A549 (cell line): ENCODE results near the gene SND1.

ENCODE experiments used
- CEBPB ChIP-seq, 2 experiments: fragments of >200 bp in 1 of 2; sonication (Bioruptor Twin) in 1 of 2; formaldehyde crosslinking in 1 of 2; IDR thresholded peaks; 2 replicates each; pipeline ENCODE4 v1.6.1; 2012 to 2016
- EHMT2 ChIP-seq: fragments of 200-600 bp; sonication (generic); IDR thresholded peaks from 2 replicates; pipeline ENCODE4 v1.6.1; 2016; ENCODE audit warnings: antibody characterized with exemption, low read depth, mild to moderate bottlenecking, moderate library complexity
- ELK1 ChIP-seq: fragments of 150-350 bp; IDR thresholded peaks from 2 replicates; pipeline ENCODE4 v1.6.1; 2014; ENCODE audit warnings: low read depth, mild to moderate bottlenecking, low read length
- FOSL2 ChIP-seq, 2 experiments: fragments of 450-650 bp in 1 of 2; fragments of >200 bp in 1 of 2; sonication (Bioruptor Twin) in 1 of 2; formaldehyde crosslinking; IDR thresholded peaks; 2 replicates each; pipeline versions ENCODE4 v1.5.0 to v1.6.1; 2016 to 2020; ENCODE audit warnings: mild to moderate bottlenecking in 1 of 2, moderate library complexity in 1 of 2
- MAZ ChIP-seq: fragments of 150-350 bp; IDR thresholded peaks from 2 replicates; pipeline ENCODE4 v1.6.1; 2014; ENCODE audit warnings: antibody characterized with exemption, low read depth, low read length, borderline replicate concordance
- RCOR1 ChIP-seq: fragments of 150-350 bp; IDR thresholded peaks from 2 replicates; pipeline ENCODE4 v1.6.1; 2014; ENCODE audit warnings: antibody characterized with exemption, low read length, low read depth
- RNF2 ChIP-seq: fragments of 200-600 bp; sonication (generic); IDR thresholded peaks from 2 replicates; pipeline ENCODE4 v1.6.1; 2016; ENCODE audit warnings: low read depth, mild to moderate bottlenecking, antibody characterized with exemption, moderate library complexity, borderline replicate concordance
- SMC3 ChIP-seq: fragments of >200 bp; sonication (Bioruptor Twin); formaldehyde crosslinking; IDR thresholded peaks from 3 replicates; pipeline ENCODE4 v1.6.1; 2018; ENCODE audit warnings: inconsistent platforms
- TP53 ChIP-seq: fragments of 250-450 bp; sonication (Bioruptor Pico); IDR thresholded peaks from 2 replicates; pipeline ENCODE4 v1.5.0; 2021; ENCODE audit warnings: mild to moderate bottlenecking, moderate library complexity
- USF2 ChIP-seq: fragments of 450-650 bp; IDR thresholded peaks from 2 replicates; pipeline ENCODE4 v1.6.1; 2014; ENCODE audit warnings: antibody characterized with exemption
- TF ChIP-seq, protein P1 (sequence below): fragments of >200 bp; sonication (Bioruptor Twin); formaldehyde crosslinking; IDR thresholded peaks from 3 replicates; pipeline ENCODE4 v1.5.1; 2016
- TF ChIP-seq, protein P2 (sequence below): fragments of 250-450 bp; sonication (Bioruptor Pico); IDR thresholded peaks from 2 replicates; pipeline ENCODE4 v1.5.0; 2021; ENCODE audit warnings: mild to moderate bottlenecking, moderate library complexity, borderline replicate concordance
- TF ChIP-seq, protein P3 (sequence below): IDR thresholded peaks from 2 replicates; pipeline ENCODE4 v1.6.1; 2012
- TF ChIP-seq, protein P4 (sequence below): IDR thresholded peaks from 2 replicates; pipeline ENCODE4 v1.6.1; 2012; ENCODE audit warnings: low read depth, borderline replicate concordance

DNA sequence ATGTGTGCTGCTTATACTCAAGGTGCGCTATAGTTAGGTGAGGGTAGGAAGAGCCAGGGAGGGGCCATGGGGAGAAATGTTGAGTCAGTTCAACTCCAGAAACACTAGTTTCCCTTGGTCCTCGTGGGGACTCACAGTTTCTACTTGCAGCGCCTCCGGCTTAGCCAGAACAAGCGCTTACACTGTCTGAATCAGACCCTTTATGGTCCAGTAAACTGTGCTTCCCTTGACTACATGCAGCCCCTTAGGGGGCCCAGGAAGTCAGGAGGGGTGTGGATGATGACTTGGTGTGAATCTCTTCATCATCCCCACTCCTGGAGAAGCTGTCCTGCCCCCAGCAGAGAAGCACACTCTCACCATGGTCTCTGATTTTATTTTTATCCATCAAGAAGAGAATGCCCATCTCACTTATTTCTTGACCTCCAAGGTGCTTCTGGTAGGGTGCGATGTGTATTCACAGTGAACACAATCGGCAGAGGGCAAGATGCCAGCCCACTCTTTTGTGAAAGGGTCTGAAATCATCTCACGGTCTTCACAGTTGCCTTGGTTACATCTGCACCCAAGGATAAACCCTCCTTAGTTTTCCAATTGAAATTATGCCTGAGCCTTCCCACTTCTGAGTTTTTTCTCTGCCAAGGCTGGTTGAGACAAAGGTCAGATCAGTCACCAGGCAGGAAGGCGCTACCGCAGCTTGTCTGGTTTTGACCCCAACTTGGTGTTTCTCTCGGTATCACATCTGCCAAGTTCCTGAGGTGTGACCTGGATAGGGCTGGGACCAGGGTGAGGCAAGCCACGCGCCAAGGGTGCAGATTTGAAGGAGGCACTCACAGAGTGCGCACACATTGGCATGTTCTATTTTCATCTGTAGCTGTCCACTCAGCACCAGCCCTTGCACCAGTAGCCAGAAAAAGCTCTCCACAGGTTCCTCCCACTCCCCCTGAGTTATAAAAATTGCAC lies 441.9 kb downstream of the SND1 start:
- TF ChIP-seq, protein P1, sequence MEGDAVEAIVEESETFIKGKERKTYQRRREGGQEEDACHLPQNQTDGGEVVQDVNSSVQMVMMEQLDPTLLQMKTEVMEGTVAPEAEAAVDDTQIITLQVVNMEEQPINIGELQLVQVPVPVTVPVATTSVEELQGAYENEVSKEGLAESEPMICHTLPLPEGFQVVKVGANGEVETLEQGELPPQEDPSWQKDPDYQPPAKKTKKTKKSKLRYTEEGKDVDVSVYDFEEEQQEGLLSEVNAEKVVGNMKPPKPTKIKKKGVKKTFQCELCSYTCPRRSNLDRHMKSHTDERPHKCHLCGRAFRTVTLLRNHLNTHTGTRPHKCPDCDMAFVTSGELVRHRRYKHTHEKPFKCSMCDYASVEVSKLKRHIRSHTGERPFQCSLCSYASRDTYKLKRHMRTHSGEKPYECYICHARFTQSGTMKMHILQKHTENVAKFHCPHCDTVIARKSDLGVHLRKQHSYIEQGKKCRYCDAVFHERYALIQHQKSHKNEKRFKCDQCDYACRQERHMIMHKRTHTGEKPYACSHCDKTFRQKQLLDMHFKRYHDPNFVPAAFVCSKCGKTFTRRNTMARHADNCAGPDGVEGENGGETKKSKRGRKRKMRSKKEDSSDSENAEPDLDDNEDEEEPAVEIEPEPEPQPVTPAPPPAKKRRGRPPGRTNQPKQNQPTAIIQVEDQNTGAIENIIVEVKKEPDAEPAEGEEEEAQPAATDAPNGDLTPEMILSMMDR: no peak
- TF ChIP-seq, protein P2, sequence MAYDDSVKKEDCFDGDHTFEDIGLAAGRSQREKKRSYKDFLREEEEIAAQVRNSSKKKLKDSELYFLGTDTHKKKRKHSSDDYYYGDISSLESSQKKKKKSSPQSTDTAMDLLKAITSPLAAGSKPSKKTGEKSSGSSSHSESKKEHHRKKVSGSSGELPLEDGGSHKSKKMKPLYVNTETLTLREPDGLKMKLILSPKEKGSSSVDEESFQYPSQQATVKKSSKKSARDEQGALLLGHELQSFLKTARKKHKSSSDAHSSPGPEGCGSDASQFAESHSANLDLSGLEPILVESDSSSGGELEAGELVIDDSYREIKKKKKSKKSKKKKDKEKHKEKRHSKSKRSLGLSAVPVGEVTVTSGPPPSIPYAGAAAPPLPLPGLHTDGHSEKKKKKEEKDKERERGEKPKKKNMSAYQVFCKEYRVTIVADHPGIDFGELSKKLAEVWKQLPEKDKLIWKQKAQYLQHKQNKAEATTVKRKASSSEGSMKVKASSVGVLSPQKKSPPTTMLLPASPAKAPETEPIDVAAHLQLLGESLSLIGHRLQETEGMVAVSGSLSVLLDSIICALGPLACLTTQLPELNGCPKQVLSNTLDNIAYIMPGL (CRISPR knock-in tag): no peak
- TF ChIP-seq, protein P3, sequence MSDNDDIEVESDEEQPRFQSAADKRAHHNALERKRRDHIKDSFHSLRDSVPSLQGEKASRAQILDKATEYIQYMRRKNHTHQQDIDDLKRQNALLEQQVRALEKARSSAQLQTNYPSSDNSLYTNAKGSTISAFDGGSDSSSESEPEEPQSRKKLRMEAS: no peak
- TF ChIP-seq, protein P4, sequence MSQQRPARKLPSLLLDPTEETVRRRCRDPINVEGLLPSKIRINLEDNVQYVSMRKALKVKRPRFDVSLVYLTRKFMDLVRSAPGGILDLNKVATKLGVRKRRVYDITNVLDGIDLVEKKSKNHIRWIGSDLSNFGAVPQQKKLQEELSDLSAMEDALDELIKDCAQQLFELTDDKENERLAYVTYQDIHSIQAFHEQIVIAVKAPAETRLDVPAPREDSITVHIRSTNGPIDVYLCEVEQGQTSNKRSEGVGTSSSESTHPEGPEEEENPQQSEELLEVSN: no peak
- no peak for TF ChIP-seq CEBPB (IDR thresholded peaks at IDR 0.05)
- no peak for TF ChIP-seq MAZ
- TF ChIP-seq FOSL2 (IDR thresholded peaks at IDR 0.05): no peak
- TF ChIP-seq FOSL2 (CRISPR knock-in tag; IDR thresholded peaks at IDR 0.05): no peak
- no peak for TF ChIP-seq RNF2
- TF ChIP-seq USF2: no peak
- no peak for TF ChIP-seq RCOR1
- TF ChIP-seq TP53 (CRISPR knock-in tag): no peak
- TF ChIP-seq SMC3: no peak
- no peak for TF ChIP-seq ELK1
- TF ChIP-seq EHMT2: no peak
